ENCODE measurements around the gene ALDOC. TPM values are rescaled to one million over a fixed set of nuclear protein-coding genes. Genes with fewer than 3 reads are reported as not detected.

ALDOC gene
- total RNA-seq, 1 experiment from 2014 or later = 53.2 TPM

DNA sequence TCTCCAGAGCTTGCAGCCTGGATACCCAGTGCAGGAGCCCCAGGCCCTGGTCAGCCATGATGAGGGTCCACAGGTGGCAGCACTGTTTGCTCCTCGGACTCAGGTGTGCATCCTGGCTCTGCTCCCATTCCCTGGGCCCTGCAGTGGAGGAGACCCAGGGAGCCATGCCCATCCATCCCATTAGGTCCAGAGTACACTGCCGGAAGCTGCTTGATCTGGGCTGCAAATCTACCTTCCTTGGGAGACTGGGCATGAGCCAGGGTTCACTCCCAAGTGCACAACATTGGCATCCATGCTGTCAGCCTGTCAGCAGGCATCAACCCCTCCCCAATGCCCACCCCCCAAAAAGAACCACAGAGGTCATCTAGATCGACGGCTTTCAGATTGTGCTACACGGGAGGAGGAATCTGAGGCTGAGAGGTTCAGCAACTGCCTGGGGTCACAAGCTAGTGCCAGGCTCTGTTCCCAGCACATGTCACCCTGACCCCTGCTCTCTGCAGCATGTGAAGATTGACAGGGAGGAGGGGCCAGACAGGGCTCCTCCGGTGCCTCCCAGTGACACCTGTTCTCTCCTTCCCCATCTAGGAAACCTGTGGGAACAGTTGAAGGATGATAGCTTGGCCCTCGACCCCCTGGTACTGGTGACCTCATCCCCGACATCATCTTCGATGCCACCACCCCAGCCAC, 40.0 kb downstream of the ALDOC start:
- Mint-ChIP-seq H3K9me3 (no peaks in the 10 kb centered on the region), H3K27me3 (ENCODE audit: low read depth) (peaks cover 3% of the 10 kb centered on the region)
- H3K56ac ChIP-seq (ENCODE audit: insufficient read length, low read depth, low read length) = no peak overlapping the region

More for the DNA sequence above, 40.0 kb downstream of the ALDOC start:
- DNase-seq = no peak
- Histone ChIP-seq H2BK20ac (ENCODE audit: low read depth, low read length, poor library complexity, severe bottlenecking) (no peak overlapping the region), H4K91ac (ENCODE audit: insufficient read length, low read depth, low read length) (no peak overlapping the region), H3K27ac (ENCODE audit: insufficient read length, low read depth, low read length) (no peak overlapping the region), H3K79me1 (ENCODE audit: insufficient read depth, low read depth, low read length, poor library complexity, severe bottlenecking) (no peaks in the 10 kb centered on the region), H4K8ac (replicated peaks; ENCODE audit: insufficient read length, low read depth, low read length) (no peak overlapping the region), H3K4ac (ENCODE audit: low read depth, low read length) (no peak overlapping the region), H3K23ac (ENCODE audit: insufficient read length, low read depth, low read length) (no peak overlapping the region), H2BK5ac (ENCODE audit: insufficient read length, low read length) (no peak overlapping the region), H3K4me2 (ENCODE audit: insufficient read depth, insufficient read length, low read length) (no peak overlapping the region), H2BK15ac (ENCODE audit: low read depth, low read length) (no peak overlapping the region), H3K27me3 (ENCODE audit: insufficient read depth, low read length) (no peaks in the 10 kb centered on the region), H3K18ac (ENCODE audit: insufficient read length, low read depth, low read length) (no peak overlapping the region), H2BK12ac (ENCODE audit: insufficient read length, low read depth, low read length) (no peak overlapping the region), H3K4me1 (ENCODE audit: insufficient read depth, low read length) (no peaks in the 10 kb centered on the region), H3K79me2 (ENCODE audit: insufficient read depth, low read length) (no peaks in the 10 kb centered on the region), H2BK120ac (ENCODE audit: low read depth, low read length, poor library complexity, severe bottlenecking) (no peak overlapping the region), H3T11ph (ENCODE audit: low read length) (no peak overlapping the region), H3K23me2 (ENCODE audit: insufficient read length, low read depth, low read length, poor library complexity, severe bottlenecking) (no peaks in the 10 kb centered on the region), H3K14ac (ENCODE audit: insufficient read depth, low read length) (no peak overlapping the region; the same call in 1 of the 2 replicates), H4K5ac (ENCODE audit: insufficient read length, low read depth, low read length) (no peak overlapping the region), H2AFZ (ENCODE audit: low read length) (no peak overlapping the region), H3K9ac (ENCODE audit: extremely low read depth, insufficient read length, low read length) (no peak overlapping the region), H2AK5ac (ENCODE audit: insufficient read length, low read length) (no peak overlapping the region), H4K20me1 (ENCODE audit: control insufficient read depth, insufficient read depth, insufficient read length) (no peaks in the 10 kb centered on the region), H3K9me3 (ENCODE audit: control insufficient read depth, low read depth, low read length) (no peaks in the 10 kb centered on the region)
- Mint-ChIP-seq H3K4me3 (no peak overlapping the region), H3K4me1 (peaks cover 0 to 16% of the 10 kb centered on the region in 2 experiments; a peak in 2 of 4 replicates), H3K36me3 (ENCODE audit: insufficient read depth in 1 of 3, low read depth in 3 of 3) (no peaks in the 10 kb centered on the region), H3K27ac (no peak overlapping the region)
- no CpG with 5 or more reads among the region's 9 CpGs for WGBS (ENCODE audit: extremely low coverage, insufficient read length, low lambda C conversion rate)
- TF ChIP-seq CTCF (conservative IDR thresholded peaks at IDR 0.05) = no peak

Measured in H9 (cell line).